H1 (cell line): ENCODE data around the gene INPP5A. TPM values are rescaled to one million over a fixed set of nuclear protein-coding genes. Genes with fewer than 3 reads are reported as not detected.

Source experiments
- CHD2 ChIP-seq: IDR thresholded peaks from 2 replicates; pipeline ENCODE4 v1.6.1; 2012; ENCODE audit warnings: low read length, improper control_type of control experiment
- RBBP5 ChIP-seq: IDR thresholded peaks from 2 replicates; pipeline ENCODE4 v1.7.1; 2012; ENCODE audit warnings: low read depth, mild to moderate bottlenecking, inconsistent platforms, low read length, moderate library complexity, borderline replicate concordance
- SIN3A ChIP-seq, 2 experiments: IDR thresholded peaks in 1 of 2; conservative IDR thresholded peaks in 1 of 2; 2 replicates each; pipeline ENCODE4 v1.6.1; 2011 to 2012; ENCODE audit warnings: low read length in 2 of 2, improper control_type of control experiment in 1 of 2, low read depth in 1 of 2, mild to moderate bottlenecking in 1 of 2
- SP1 ChIP-seq: IDR thresholded peaks from 2 replicates; pipeline ENCODE4 v1.6.1; 2011; ENCODE audit warnings: low read depth, low read length
- polyA plus RNA-seq, 7 experiments: library from polyadenylated mRNA; depleted of rRNA in 3 of 7; stranded (reverse) in 5 of 7; unstranded in 2 of 7; fragments of >200 nt in 5 of 7; fragments of 200-250 nt in 2 of 7; gene quantifications; 1 replicate in 5 of 7; 2 replicates in 1 of 7; 4 replicates in 1 of 7; pipeline versions ENCODE4 v1.2.1 to v1.2.3, GENCODE V29; 2011 to 2013; ENCODE audit warnings: missing spikeins in 2 of 7, mixed read lengths in 2 of 7
- total RNA-seq: library from RNA; stranded (reverse); fragmentation: NEBNext Ultra II Directional; extraction: Animal tissue kit (Norgen Biotek cat#: 25700); gene quantifications from 2 replicates; pipeline ENCODE4 v1.2.1, GENCODE V29; 2021
- TF ChIP-seq, protein P1 (sequence below): fragments of 300-600 bp; sonication (generic); IDR thresholded peaks from 2 replicates; pipeline ENCODE4 v1.7.1; 2012; ENCODE audit warnings: low read length, moderate library complexity, mild to moderate bottlenecking, inconsistent platforms; ENCODE audit not compliant: insufficient replicate concordance
- TF ChIP-seq, protein P2 (sequence below): IDR thresholded peaks from 2 replicates; pipeline ENCODE4 v1.6.1; 2011; ENCODE audit warnings: low read depth, mild to moderate bottlenecking, low read length; ENCODE audit not compliant: insufficient read depth
- TF ChIP-seq, protein P3 (sequence below): IDR thresholded peaks from 2 replicates; pipeline ENCODE4 v1.6.1; 2012; ENCODE audit warnings: inconsistent platforms

Gene INPP5A
- total and polyA plus RNA-seq, 2 of the 8 experiments (the other 6 are each of a cell fraction or from before 2014, with no cell fraction given) = 19.7 to 27.5 TPM

DNA sequence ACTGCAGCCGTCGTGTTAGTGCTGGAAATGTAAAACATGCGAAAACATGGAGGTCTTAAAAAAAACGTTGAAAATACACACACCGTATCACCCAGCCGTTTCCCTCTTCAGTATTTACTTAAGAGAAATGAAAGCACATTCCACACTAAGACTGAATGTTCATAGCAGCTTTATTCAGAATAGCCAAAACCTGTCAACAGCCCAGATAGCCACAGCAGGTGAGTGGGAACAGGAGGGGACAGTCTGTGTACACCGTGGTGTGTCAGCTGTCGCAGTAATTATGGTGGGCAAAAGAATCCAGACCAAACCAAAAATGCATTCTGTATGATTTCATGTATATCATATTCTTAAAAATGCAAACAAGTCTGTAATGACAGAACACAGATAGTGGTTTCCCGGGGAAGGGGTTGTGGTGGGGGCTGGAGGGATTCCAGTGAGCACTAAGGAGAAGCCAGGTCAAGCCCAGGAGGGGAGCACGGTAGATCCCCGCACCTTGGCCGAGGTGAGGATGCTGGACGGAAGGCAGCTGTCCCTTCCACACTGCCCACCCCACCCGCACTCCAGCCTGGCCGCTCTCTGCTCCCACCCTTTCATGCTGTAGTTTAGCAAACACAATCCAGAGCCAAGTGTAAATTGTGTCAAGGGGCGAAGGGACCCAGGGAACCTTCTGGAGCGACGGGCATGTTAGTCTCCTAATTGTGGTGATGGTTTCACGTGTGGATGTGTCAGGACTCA is 124.8 kb downstream of the INPP5A start (continued):
- TF ChIP-seq, protein P1, sequence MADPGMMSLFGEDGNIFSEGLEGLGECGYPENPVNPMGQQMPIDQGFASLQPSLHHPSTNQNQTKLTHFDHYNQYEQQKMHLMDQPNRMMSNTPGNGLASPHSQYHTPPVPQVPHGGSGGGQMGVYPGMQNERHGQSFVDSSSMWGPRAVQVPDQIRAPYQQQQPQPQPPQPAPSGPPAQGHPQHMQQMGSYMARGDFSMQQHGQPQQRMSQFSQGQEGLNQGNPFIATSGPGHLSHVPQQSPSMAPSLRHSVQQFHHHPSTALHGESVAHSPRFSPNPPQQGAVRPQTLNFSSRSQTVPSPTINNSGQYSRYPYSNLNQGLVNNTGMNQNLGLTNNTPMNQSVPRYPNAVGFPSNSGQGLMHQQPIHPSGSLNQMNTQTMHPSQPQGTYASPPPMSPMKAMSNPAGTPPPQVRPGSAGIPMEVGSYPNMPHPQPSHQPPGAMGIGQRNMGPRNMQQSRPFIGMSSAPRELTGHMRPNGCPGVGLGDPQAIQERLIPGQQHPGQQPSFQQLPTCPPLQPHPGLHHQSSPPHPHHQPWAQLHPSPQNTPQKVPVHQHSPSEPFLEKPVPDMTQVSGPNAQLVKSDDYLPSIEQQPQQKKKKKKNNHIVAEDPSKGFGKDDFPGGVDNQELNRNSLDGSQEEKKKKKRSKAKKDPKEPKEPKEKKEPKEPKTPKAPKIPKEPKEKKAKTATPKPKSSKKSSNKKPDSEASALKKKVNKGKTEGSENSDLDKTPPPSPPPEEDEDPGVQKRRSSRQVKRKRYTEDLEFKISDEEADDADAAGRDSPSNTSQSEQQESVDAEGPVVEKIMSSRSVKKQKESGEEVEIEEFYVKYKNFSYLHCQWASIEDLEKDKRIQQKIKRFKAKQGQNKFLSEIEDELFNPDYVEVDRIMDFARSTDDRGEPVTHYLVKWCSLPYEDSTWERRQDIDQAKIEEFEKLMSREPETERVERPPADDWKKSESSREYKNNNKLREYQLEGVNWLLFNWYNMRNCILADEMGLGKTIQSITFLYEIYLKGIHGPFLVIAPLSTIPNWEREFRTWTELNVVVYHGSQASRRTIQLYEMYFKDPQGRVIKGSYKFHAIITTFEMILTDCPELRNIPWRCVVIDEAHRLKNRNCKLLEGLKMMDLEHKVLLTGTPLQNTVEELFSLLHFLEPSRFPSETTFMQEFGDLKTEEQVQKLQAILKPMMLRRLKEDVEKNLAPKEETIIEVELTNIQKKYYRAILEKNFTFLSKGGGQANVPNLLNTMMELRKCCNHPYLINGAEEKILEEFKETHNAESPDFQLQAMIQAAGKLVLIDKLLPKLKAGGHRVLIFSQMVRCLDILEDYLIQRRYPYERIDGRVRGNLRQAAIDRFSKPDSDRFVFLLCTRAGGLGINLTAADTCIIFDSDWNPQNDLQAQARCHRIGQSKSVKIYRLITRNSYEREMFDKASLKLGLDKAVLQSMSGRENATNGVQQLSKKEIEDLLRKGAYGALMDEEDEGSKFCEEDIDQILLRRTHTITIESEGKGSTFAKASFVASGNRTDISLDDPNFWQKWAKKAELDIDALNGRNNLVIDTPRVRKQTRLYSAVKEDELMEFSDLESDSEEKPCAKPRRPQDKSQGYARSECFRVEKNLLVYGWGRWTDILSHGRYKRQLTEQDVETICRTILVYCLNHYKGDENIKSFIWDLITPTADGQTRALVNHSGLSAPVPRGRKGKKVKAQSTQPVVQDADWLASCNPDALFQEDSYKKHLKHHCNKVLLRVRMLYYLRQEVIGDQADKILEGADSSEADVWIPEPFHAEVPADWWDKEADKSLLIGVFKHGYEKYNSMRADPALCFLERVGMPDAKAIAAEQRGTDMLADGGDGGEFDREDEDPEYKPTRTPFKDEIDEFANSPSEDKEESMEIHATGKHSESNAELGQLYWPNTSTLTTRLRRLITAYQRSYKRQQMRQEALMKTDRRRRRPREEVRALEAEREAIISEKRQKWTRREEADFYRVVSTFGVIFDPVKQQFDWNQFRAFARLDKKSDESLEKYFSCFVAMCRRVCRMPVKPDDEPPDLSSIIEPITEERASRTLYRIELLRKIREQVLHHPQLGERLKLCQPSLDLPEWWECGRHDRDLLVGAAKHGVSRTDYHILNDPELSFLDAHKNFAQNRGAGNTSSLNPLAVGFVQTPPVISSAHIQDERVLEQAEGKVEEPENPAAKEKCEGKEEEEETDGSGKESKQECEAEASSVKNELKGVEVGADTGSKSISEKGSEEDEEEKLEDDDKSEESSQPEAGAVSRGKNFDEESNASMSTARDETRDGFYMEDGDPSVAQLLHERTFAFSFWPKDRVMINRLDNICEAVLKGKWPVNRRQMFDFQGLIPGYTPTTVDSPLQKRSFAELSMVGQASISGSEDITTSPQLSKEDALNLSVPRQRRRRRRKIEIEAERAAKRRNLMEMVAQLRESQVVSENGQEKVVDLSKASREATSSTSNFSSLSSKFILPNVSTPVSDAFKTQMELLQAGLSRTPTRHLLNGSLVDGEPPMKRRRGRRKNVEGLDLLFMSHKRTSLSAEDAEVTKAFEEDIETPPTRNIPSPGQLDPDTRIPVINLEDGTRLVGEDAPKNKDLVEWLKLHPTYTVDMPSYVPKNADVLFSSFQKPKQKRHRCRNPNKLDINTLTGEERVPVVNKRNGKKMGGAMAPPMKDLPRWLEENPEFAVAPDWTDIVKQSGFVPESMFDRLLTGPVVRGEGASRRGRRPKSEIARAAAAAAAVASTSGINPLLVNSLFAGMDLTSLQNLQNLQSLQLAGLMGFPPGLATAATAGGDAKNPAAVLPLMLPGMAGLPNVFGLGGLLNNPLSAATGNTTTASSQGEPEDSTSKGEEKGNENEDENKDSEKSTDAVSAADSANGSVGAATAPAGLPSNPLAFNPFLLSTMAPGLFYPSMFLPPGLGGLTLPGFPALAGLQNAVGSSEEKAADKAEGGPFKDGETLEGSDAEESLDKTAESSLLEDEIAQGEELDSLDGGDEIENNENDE = no peak
- TF ChIP-seq, protein P2, sequence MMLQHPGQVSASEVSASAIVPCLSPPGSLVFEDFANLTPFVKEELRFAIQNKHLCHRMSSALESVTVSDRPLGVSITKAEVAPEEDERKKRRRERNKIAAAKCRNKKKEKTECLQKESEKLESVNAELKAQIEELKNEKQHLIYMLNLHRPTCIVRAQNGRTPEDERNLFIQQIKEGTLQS = no peak
- no peak for TF ChIP-seq SP1
- TF ChIP-seq, protein P3, sequence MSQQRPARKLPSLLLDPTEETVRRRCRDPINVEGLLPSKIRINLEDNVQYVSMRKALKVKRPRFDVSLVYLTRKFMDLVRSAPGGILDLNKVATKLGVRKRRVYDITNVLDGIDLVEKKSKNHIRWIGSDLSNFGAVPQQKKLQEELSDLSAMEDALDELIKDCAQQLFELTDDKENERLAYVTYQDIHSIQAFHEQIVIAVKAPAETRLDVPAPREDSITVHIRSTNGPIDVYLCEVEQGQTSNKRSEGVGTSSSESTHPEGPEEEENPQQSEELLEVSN = no peak
- TF ChIP-seq RBBP5 = no peak
- TF ChIP-seq SIN3A (conservative IDR thresholded peaks at IDR 0.05 in 1 of 2, IDR thresholded peaks at IDR 0.05 in 1 of 2; ENCODE audit: low read depth in 1 of 2, low read length in 2 of 2) = no peak
- no peak for TF ChIP-seq CHD2
